Chondrocyte (in vitro differentiated cells): ENCODE measurements around the gene CFAP45. TPM values are rescaled to one million over a fixed set of nuclear protein-coding genes. Genes with fewer than 3 reads are reported as not detected.

ENCODE experiments used
- DNase-seq: peaks from one replicate; pipeline ENCODE4 v3.0.0; 2021; ENCODE audit warnings: mixed read lengths, low spot score
- H3K27ac Mint-ChIP-seq: one replicate; pipeline ENCODE4 v1.8.0; 2021; ENCODE audit warnings: mild to moderate bottlenecking, moderate library complexity, mixed read lengths; ENCODE audit not compliant: unreplicated experiment
- H3K27me3 Mint-ChIP-seq: 2 replicates; pipeline ENCODE4 v1.8.0; 2021; ENCODE audit warnings: low read depth, mixed read lengths
- H3K36me3 Mint-ChIP-seq: 2 replicates; pipeline ENCODE4 v1.8.0; 2021; ENCODE audit warnings: low read depth, mixed read lengths
- H3K4me1 Mint-ChIP-seq: 2 replicates; pipeline ENCODE4 v1.8.0; 2021; ENCODE audit warnings: low read depth, mild to moderate bottlenecking, mixed read lengths
- H3K4me3 Mint-ChIP-seq: one replicate; pipeline ENCODE4 v1.8.0; 2021; ENCODE audit warnings: mild to moderate bottlenecking, moderate library complexity, mixed read lengths; ENCODE audit not compliant: unreplicated experiment
- H3K9me3 Mint-ChIP-seq: 2 replicates; pipeline ENCODE4 v1.8.0; 2021; ENCODE audit warnings: low read depth, mixed read lengths
- total RNA-seq: library from RNA; stranded (reverse); gene quantifications from 3 replicates; pipeline ENCODE4 v1.2.1, GENCODE V29; 2021
- TF ChIP-seq, protein P1 (sequence below): fragments of 200-600 bp; sonication (generic); IDR thresholded peaks from 2 replicates; pipeline ENCODE4 v1.5.0; 2021; ENCODE audit warnings: antibody characterized with exemption, mild to moderate bottlenecking, moderate library complexity

Gene CFAP45
- total RNA-seq, 1 donor from 2014 or later = 0.37 TPM

DNA sequence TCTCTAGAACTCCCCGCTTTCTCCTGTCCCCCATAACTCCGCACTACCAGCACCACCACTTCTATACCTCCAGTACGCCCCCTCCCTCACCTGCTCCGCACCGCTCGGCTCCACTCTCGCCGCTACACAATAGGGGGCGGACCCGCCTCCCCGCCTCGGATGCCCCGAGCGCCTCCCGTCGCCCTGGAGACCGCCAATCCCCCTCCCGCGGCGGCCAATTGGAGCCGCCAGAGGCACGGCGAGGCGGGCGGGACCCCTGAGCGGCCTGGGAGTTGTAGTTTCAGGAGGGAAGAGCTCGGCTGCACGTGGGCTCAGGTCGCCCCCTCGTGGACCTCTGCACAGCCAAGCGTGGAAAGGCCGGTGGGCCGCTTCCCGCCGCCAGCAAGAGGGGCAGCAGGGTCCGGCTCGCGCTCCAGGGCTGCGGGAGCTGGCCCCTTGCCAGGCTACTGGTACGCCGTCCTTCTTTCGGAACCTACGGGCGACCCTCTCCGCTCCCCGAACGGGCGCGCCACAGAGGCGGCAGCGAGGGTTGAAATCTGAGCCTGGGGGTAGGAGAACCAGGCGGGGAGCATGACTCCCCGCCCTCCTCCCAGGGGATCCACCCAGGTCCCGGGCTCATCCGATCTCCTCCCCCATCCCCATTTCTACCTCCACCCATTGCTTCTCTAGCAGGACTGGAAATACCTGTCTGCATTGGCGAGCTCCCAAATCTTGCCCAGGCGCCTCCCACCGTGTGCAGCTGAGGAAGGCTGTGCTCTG lies 45.7 kb upstream of the CFAP45 start, which contains the start of gene IGSF9:
Gene IGSF9 (minus strand): TSS at position 131 of the 759 bp plus-strand sequence. CDS start 2,159 bp downstream, outside the sequence.
- TF ChIP-seq, protein P1, sequence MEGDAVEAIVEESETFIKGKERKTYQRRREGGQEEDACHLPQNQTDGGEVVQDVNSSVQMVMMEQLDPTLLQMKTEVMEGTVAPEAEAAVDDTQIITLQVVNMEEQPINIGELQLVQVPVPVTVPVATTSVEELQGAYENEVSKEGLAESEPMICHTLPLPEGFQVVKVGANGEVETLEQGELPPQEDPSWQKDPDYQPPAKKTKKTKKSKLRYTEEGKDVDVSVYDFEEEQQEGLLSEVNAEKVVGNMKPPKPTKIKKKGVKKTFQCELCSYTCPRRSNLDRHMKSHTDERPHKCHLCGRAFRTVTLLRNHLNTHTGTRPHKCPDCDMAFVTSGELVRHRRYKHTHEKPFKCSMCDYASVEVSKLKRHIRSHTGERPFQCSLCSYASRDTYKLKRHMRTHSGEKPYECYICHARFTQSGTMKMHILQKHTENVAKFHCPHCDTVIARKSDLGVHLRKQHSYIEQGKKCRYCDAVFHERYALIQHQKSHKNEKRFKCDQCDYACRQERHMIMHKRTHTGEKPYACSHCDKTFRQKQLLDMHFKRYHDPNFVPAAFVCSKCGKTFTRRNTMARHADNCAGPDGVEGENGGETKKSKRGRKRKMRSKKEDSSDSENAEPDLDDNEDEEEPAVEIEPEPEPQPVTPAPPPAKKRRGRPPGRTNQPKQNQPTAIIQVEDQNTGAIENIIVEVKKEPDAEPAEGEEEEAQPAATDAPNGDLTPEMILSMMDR = peak; percentile 76
- H3K27ac Mint-ChIP-seq = no peak within 1 kb of the TSS
- no peaks in the 10 kb centered on the region for H3K36me3 Mint-ChIP-seq
- peaks cover 35% of the 10 kb centered on the region for H3K27me3 Mint-ChIP-seq
- H3K4me1 Mint-ChIP-seq = peaks cover 13% of the 10 kb centered on the region
- H3K9me3 Mint-ChIP-seq = no peaks in the 10 kb centered on the region
- H3K4me3 Mint-ChIP-seq = peak within 1 kb of the TSS; percentile 68
- peak; percentile 93 for DNase-seq

DNA sequence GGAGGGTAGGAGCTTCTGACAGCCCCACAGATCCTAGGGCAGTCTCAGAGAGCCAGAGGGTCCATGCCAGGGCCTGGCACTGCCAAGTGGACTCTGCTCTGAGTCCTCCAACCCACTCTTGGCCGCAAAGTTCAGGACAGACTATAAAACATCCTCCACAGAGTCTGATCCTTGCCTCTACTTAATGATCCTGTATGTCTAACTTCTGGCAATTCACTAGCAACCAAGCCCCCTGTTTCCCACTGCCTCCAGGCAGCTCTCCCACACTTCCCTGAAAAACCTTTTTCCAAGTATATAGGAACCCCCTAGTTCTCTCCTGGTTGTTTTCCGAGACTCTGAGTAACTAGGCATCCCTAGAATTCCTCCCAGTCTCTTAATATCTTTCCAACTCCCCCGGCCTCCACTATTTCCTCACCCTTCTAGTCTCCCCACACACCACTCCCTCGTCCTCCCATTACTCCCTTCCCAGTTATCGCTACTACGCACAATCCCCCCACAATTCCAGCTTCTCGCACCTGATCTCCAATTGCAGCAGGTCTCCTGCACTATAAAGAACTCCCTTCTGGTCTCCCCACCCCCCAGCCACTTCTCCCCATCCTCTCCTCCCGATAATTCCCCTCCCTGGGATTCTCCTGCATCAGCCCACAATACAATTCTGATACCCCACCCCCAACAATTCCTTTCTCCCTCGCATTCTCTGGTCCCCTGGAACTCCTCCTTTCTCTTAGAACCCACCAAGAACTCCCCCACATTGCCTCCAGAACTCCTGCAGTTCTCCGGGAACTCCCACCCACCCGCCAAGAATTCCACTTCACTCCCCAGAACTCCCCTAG lies 44.9 kb upstream of the CFAP45 start:
- Mint-ChIP-seq H3K4me3 (peak overlapping the region; percentile 68), H3K27me3 (peaks cover 31% of the 10 kb centered on the region), H3K27ac (no peak overlapping the region), H3K9me3 (no peaks in the 10 kb centered on the region), H3K36me3 (no peaks in the 10 kb centered on the region), H3K4me1 (peaks cover 13% of the 10 kb centered on the region)
- TF ChIP-seq, protein P1 = no peak
- no peak for DNase-seq

DNA sequence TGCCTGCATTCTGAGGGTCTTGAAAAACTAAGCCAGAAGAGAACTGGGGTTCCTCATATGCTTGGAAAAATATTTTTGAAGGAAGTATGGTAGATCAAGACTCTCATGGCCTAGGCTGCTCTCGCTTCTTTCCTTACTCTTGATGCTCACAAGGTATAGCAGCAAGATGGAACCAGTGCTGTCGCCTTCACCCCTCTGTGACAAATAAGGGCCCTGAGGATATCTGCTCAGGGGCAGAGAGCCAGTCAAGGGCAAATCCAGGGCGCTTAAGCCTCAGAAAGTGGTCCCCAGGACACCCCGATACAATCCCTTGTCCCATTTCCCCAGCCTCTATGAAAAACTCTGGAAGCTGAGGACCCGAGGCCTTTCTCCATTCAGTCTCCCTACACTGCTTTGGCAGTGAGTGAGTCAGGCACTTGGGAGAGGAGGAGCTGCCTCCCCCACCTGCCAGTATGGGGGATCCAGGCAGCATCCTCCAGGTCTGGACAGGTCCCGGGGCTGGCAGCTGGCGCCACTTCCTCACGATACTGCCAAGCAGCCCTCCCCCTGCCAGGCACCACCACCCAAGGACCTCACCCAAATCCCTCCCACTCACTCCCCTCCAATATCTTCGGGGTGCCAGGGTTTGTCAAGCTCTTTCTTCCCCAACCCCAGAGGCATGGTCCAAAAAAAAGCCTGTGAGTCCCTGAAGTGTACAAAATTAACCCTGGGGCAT lies 44.1 kb upstream of the CFAP45 start:
- Mint-ChIP-seq H3K4me3 (no peak overlapping the region), H3K9me3 (no peaks in the 10 kb centered on the region), H3K27me3 (peaks cover 33% of the 10 kb centered on the region), H3K36me3 (no peaks in the 10 kb centered on the region), H3K27ac (no peak overlapping the region), H3K4me1 (peaks cover 13% of the 10 kb centered on the region)
- TF ChIP-seq, protein P1 = no peak
- DNase-seq = no peak

DNA sequence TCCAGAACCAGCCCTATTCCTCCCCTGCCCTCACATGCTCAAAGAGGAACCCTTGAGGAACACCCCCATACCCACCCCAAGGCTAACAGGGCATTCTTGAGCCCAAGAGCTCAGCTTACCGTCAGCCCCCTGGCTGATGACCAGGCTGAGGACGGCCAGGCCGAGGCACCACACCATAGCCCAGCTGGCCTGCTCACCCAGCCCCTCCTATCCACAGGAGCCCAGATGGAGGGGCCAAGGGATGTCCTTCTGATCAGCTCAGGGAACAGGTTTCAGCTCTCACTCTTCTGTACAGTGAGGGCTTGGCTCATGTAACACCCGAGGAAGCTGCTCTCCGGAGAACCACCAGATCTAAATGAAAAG lies 43.3 kb upstream of the CFAP45 start:
- TF ChIP-seq, protein P1 = no peak
- Mint-ChIP-seq H3K27me3 (peaks cover 41% of the 10 kb centered on the region), H3K4me1 (peaks cover 13% of the 10 kb centered on the region), H3K9me3 (no peaks in the 10 kb centered on the region), H3K36me3 (no peaks in the 10 kb centered on the region), H3K4me3 (no peak overlapping the region), H3K27ac (no peak overlapping the region)
- DNase-seq = no peak
